Omental fat pad (tissue), 4 donors: ENCODE data around the gene CCDC63. TPM values are rescaled to one million over a fixed set of nuclear protein-coding genes. Genes with fewer than 3 reads are reported as not detected.

Experiments used
- ATAC-seq: fragments of 150-250 bp; one replicate; pipeline ENCODE4 v1.9.1; 2016; ENCODE audit warnings: mild to moderate bottlenecking, moderate library complexity; ENCODE audit not compliant: low FRiP score
- DNase-seq: peaks from one replicate; pipeline ENCODE4 v3.0.0-alpha.2; 2019; ENCODE audit warnings: low spot score
- CTCF ChIP-seq, 3 donors: fragments of 450-650 bp; IDR thresholded peaks; one replicate each; pipeline ENCODE4 v1.5.1; 2016 to 2017; ENCODE audit warnings: antibody characterized with exemption in 3 of 3, mild to moderate bottlenecking in 3 of 3, moderate library complexity in 2 of 3
- total RNA-seq, 4 donors: library from RNA; depleted of rRNA; stranded (reverse); fragments of >200 nt; gene quantifications; one replicate each; pipeline ENCODE4 v1.1.0, GENCODE V29; 2016

The CCDC63 gene
- total RNA-seq, 4 donors from 2014 or later: not detected

GRCh38 chr12:110932046-110932445, 85.3 kb downstream of the CCDC63 start:
- ATAC-seq (no peak), DNase-seq (no peak)
- no peak for TF ChIP-seq CTCF (IDR thresholded peaks at IDR 0.05)

GRCh38 chr12:110933326-110933974, 86.7 kb downstream of the CCDC63 start:
- no peak for TF ChIP-seq CTCF (IDR thresholded peaks at IDR 0.05)
- DNase-seq (no peak), ATAC-seq (no peak)

GRCh38 chr12:110934093-110934852, 87.5 kb downstream of the CCDC63 start:
- TF ChIP-seq CTCF (IDR thresholded peaks at IDR 0.05): no peak
- ATAC-seq: no peak
- DNase-seq: no peak

- no peak for ATAC-seq
- no peak for DNase-seq
- no peak for TF ChIP-seq CTCF (IDR thresholded peaks at IDR 0.05)
Observed at GRCh38 chr12:110935588-110935987, 88.8 kb downstream of the CCDC63 start.

GRCh38 chr12:110936367-110937103, 89.7 kb downstream of the CCDC63 start:
- no peak for TF ChIP-seq CTCF (IDR thresholded peaks at IDR 0.05)
- ATAC-seq: no peak
- no peak for DNase-seq

- no peak for DNase-seq
- peak in 1 of 3 donors; percentile 90 for TF ChIP-seq CTCF (IDR thresholded peaks at IDR 0.05)
- ATAC-seq: no peak
Observed at GRCh38 chr12:110937104-110937641, 90.4 kb downstream of the CCDC63 start.
